Thymus (tissue), 11 donors: ENCODE results near the gene RSRC2. TPM values are rescaled to one million over a fixed set of nuclear protein-coding genes. Genes with fewer than 3 reads are reported as not detected.
"Not testable (repeated sequence)": the region's sequence is repeated elsewhere in the genome, so short reads cannot be mapped to it uniquely, and the experiment has no call there.

ENCODE experiments used
- DNase-seq, 9 donors: peaks; one replicate each; pipeline ENCODE4 v3.0.0-alpha.2; 2013; ENCODE audit warnings: low spot score in 9 of 9, low read depth in 6 of 9, missing footprints in 1 of 9
- H3K27ac ChIP-seq, 2 donors: one replicate each; pipeline ENCODE4 v1.5.1; 2013; ENCODE audit warnings: control low read depth in 1 of 2, low read depth in 1 of 2, low read length in 1 of 2, mild to moderate bottlenecking in 1 of 2, moderate library complexity in 1 of 2
- H3K27me3 ChIP-seq, 2 donors: one replicate each; pipeline ENCODE4 v1.5.1; 2013; ENCODE audit warnings: low read length in 1 of 2; ENCODE audit not compliant: control insufficient read depth in 2 of 2, insufficient read depth in 1 of 2
- H3K36me3 ChIP-seq, 2 donors: one replicate each; pipeline ENCODE4 v1.5.1; 2013; ENCODE audit warnings: low read length in 1 of 2, mild to moderate bottlenecking in 1 of 2, moderate library complexity in 1 of 2; ENCODE audit not compliant: control insufficient read depth in 2 of 2, insufficient read depth in 2 of 2
- H3K4me1 ChIP-seq, 2 donors: one replicate each; pipeline ENCODE4 v1.5.1; 2013; ENCODE audit warnings: low read length in 2 of 2; ENCODE audit not compliant: control insufficient read depth in 2 of 2, insufficient read depth in 2 of 2
- H3K4me3 ChIP-seq, 2 donors: one replicate each; pipeline ENCODE4 v1.5.1; 2013; ENCODE audit warnings: low read length in 2 of 2, control low read depth in 1 of 2, mild to moderate bottlenecking in 1 of 2
- H3K9me3 ChIP-seq, 2 donors: one replicate each; pipeline ENCODE4 v1.5.1; 2013; ENCODE audit warnings: low read length in 1 of 2, mild to moderate bottlenecking in 1 of 2; ENCODE audit not compliant: control insufficient read depth in 2 of 2, insufficient read depth in 1 of 2
- WGBS: extraction: QIAGEN DNeasy Blood & Tissue Kit; methylation state at CpG from one replicate; pipeline ENCODE4 v1.1.7; 2013; 5-methylcytosine and 5-hydroxymethylcytosine counted together
- polyA plus RNA-seq: library from polyadenylated mRNA; stranded (reverse); fragments of 200-250 nt; gene quantifications from one replicate; pipeline ENCODE4 v1.2.3, GENCODE V29; 2013
- total RNA-seq: library from RNA; stranded (reverse); fragments of 120-200 nt; gene quantifications from one replicate; pipeline ENCODE4 v1.2.4, GENCODE V29; 2013
- donor health status: healthy.

Gene RSRC2
- total and polyA plus RNA-seq, 2 donors, result 75.5 to 112 TPM

- 98% methylated on average over 3 of the region's 3 CpGs for WGBS
- not testable (repeated sequence) for H3K4me3 ChIP-seq, H3K9me3 ChIP-seq, H3K27ac ChIP-seq, DNase-seq, H3K27me3 ChIP-seq, H3K4me1 ChIP-seq
- H3K36me3 ChIP-seq, result peaks cover 65 to 91% of the 10 kb centered on the region in 2 donors
Measured at GRCh38 chr12:122513028-122513427, 13.7 kb downstream of the RSRC2 start.

- H3K9me3 ChIP-seq, result no peaks in the 10 kb centered on the region
- DNase-seq, result no peak
- no peaks in the 10 kb centered on the region for H3K4me1 ChIP-seq
- peaks cover 64 to 97% of the 10 kb centered on the region in 2 donors for H3K36me3 ChIP-seq
- no peak overlapping the region for H3K27ac ChIP-seq
- WGBS, result 96% methylated on average over 5 of the region's 5 CpGs
- no peak overlapping the region for H3K4me3 ChIP-seq
- no peaks in the 10 kb centered on the region for H3K27me3 ChIP-seq
Measured at GRCh38 chr12:122508163-122508562, 18.6 kb downstream of the RSRC2 start.

- Histone ChIP-seq H3K9me3 (no peaks in the 10 kb centered on the region), H3K36me3 (peaks cover 57 to 91% of the 10 kb centered on the region in 2 donors), H3K27me3 (no peaks in the 10 kb centered on the region), H3K4me1 (peaks cover 0 to 5% of the 10 kb centered on the region in 2 donors), H3K4me3 (no peak overlapping the region), H3K27ac (no peak overlapping the region)
- WGBS, result 98% methylated on average over 5 of the region's 5 CpGs
- DNase-seq, result no peak
Measured at GRCh38 chr12:122506393-122506938, 20.3 kb downstream of the RSRC2 start.

GRCh38 chr12:122505419-122506051 is 21.2 kb downstream of the RSRC2 start:
- no peaks in the 10 kb centered on the region for H3K27me3 ChIP-seq
- peaks cover 0 to 10% of the 10 kb centered on the region in 2 donors for H3K4me1 ChIP-seq
- H3K36me3 ChIP-seq, result peaks cover 54 to 82% of the 10 kb centered on the region in 2 donors
- no peak overlapping the region for H3K27ac ChIP-seq
- H3K9me3 ChIP-seq, result no peaks in the 10 kb centered on the region
- no peak overlapping the region for H3K4me3 ChIP-seq
- 89% methylated on average over 11 of the region's 11 CpGs for WGBS
- DNase-seq, result no peak

GRCh38 chr12:122503783-122504590 is 22.7 kb downstream of the RSRC2 start:
- Histone ChIP-seq H3K36me3 (peaks cover 43 to 66% of the 10 kb centered on the region in 2 donors), H3K27ac (no peak overlapping the region), H3K4me1 (peaks cover 3 to 14% of the 10 kb centered on the region in 2 donors), H3K4me3 (no peak overlapping the region), H3K9me3 (no peaks in the 10 kb centered on the region), H3K27me3 (no peaks in the 10 kb centered on the region)
- 98% methylated on average over 6 of the region's 6 CpGs for WGBS
- DNase-seq, result no peak

GRCh38 chr12:122503147-122503751 is 23.5 kb downstream of the RSRC2 start:
- Histone ChIP-seq H3K36me3 (peaks cover 36 to 60% of the 10 kb centered on the region in 2 donors), H3K27me3 (no peaks in the 10 kb centered on the region), H3K27ac (no peak overlapping the region), H3K9me3 (no peaks in the 10 kb centered on the region), H3K4me1 (peaks cover 3 to 14% of the 10 kb centered on the region in 2 donors), H3K4me3 (no peak overlapping the region)
- 98% methylated on average over 3 of the region's 3 CpGs for WGBS
- DNase-seq, result no peak

- peak overlapping the region; percentile 93 to 97 for H3K27ac ChIP-seq
Measured at GRCh38 chr12:122501489-122501989, 25.2 kb downstream of the RSRC2 start.

GRCh38 chr12:122500685-122501488 is 25.8 kb downstream of the RSRC2 start, which contains the start of gene ZCCHC8:
Gene ZCCHC8, minus strand, starts transcription at chr12:122500932. Its CDS starts 92 bp downstream, at chr12:122500840.
- 1% methylated on average over 52 of the region's 52 CpGs for WGBS
- no peaks in the 10 kb centered on the region for H3K27me3 ChIP-seq

More at GRCh38 chr12:122501489-122501989, 25.2 kb downstream of the RSRC2 start:
- peak overlapping the region; percentile 78 to 84 for H3K4me3 ChIP-seq
- H3K27me3 ChIP-seq, result no peaks in the 10 kb centered on the region
- no peaks in the 10 kb centered on the region for H3K9me3 ChIP-seq
- peaks cover 3 to 14% of the 10 kb centered on the region in 2 donors for H3K4me1 ChIP-seq
- WGBS, result 63% methylated on average over 9 of the region's 9 CpGs
- H3K36me3 ChIP-seq, result peaks cover 21 to 58% of the 10 kb centered on the region in 2 donors
- no peak for DNase-seq

More at GRCh38 chr12:122500685-122501488, 25.8 kb downstream of the RSRC2 start, which contains the start of gene ZCCHC8:
- Histone ChIP-seq H3K4me3 (peak within 1 kb of the TSS; percentile 78 to 84), H3K27ac (peak within 1 kb of the TSS; percentile 93 to 97), H3K4me1 (peaks cover 3 to 14% of the 10 kb centered on the region in 2 donors), H3K9me3 (no peaks in the 10 kb centered on the region), H3K36me3 (peaks cover 14 to 56% of the 10 kb centered on the region in 2 donors)
- DNase-seq, result peak; percentile 90 to 99 (median 96)
